HG02759 (cell line): Measurements from ENCODE around the gene SHOX.
"Not testable (repeated sequence)": the region's sequence is repeated elsewhere in the genome, so short reads cannot be mapped to it uniquely, and the experiment has no call there.

ENCODE experiments used
- ATAC-seq: cut with Tn5 transposase; IDR thresholded peaks from one replicate; pipeline ENCODE4 v1.9.1; 2021; ENCODE audit warnings: mild to moderate bottlenecking, moderate library complexity; ENCODE audit not compliant: unreplicated experiment

SHOX gene

DNA sequence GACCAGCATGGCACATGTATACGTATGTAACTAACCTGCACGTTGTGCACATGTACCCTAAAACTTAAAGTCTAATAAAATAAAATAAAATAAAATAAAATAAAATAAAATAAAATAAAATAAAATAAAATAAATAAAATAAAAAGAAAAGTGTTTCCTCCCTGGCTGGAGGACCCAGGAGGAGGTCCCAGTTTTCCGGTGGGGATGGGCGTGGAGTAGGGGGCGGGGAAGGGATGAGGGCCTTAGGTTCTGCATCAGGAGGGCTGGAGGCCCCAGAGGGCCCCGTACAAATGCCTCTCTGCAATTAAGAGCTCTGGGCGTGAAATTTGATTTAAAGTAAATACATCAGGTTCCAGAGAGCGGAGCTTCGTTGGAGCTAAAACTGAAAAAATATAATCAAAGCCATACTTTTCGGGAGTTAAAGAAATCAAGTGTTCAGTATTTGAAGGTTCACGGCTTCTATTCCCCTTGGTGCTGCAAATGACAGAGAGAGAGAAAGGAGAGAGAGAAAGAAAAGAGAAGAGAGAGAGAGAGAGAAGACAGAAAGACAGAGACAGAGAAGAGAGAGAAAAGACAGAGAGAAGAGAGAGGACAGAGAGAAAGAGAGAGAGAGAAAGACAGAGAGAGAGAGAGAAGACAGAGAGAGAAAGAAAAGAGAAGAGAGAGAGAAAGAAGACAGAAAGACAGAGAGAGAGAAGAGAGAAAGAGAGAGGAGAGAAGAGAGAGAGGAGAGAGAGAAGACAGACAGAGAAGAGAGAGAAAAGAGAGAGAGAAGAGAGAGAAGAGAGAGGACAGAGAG is 8.7 kb upstream of the SHOX start:
- ATAC-seq: no peak

DNA sequence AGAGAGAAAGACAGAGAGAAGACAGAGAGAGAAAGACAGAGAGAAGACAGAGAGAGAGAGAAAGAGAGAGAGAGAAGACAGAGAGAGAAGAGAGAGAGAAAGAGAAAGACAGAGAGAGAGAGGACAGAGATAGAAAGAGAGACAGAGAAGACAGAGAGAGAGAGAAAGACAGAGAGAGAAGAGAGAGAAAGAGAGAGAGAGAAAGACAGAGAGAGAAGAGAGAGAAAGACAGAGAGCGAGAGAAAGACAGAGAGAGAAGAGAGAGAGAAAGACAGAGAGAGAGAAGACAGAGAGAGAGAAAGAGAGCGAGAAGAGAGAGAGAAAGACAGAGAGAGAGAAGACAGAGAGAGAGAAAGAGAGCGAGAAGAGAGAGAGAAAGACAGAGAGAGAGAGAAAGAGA is 7.8 kb upstream of the SHOX start:
- ATAC-seq: not testable (repeated sequence)

DNA sequence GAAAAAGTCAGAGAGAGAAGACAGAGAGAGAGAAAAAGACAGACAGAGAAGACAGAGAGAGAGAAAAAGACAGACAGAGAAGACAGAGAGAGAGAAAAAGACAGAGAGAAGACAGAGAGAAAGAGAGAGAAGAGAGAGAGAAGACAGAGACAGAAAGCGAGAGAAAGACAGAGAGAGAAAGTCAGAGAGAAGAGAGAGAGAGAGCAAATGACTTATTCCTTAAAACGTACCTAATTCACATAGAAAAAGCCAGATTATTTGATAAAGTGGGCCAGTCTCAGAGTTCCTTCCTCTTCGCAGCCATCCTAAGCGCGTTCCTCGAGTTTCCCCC is 7.4 kb upstream of the SHOX start:
- ATAC-seq: no peak

DNA sequence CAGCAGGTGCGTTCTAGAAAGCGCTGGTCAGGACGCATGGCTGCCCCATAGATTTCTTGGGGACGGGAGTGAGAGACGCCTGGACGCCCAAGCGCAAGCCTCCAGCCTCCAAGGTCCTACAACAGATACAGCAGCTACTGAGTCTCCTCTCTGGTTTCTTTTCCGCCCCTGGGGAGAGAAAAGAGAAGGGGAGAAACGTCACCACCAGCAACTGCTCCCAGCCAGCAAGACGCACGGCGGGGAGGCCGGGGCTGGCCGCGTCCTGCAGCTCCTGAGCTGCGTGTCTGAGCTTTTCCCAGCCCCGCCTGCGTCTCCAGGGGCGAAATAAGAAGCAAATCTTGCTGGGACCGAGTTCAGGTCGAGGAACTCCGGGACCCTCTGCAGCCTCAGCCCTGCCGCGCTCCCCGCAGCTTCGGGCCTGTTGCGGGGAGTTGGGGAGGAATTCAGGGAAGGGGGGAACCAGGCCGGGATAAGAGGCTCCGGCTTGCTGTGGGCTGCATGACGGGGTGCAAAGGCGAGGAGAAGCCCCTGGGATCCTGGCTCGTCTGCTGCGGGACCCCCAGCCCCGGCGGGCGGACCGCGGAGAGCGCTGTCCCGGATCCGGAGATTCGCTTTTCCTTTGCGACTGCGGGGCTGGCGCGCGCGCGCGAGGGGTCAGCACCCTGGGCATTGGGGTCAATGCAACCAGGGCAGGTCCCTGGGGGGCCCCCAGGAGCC is 6.8 kb upstream of the SHOX start:
- ATAC-seq: no peak

DNA sequence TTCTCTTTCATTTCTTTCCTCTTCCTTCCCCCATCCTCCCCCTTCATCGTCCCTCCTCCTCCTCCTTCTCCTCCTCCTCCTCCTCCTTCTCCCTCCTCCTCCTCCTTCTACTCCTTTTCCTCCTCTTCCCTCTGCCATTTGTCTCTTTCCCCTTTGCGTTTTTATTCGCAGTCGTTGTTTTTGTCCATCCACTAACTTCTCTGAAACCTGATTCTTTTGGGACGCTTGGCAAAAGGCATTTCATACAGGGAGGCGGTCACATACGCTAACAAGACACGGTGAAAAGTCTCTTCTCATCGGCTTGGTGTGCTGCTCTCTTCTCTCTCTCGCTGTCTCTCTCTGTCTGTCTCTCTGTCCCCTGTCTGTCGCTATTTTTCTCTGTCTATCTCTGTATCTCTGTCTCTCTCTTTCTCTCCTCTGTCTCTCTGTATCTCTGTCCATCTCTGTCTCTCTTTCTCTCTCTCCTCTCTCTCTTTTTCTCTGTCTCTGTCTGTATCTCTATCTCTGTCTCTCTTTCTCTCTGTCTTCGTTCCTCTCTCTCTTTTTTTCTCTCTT is 5.4 kb upstream of the SHOX start:
- no peak for ATAC-seq

DNA sequence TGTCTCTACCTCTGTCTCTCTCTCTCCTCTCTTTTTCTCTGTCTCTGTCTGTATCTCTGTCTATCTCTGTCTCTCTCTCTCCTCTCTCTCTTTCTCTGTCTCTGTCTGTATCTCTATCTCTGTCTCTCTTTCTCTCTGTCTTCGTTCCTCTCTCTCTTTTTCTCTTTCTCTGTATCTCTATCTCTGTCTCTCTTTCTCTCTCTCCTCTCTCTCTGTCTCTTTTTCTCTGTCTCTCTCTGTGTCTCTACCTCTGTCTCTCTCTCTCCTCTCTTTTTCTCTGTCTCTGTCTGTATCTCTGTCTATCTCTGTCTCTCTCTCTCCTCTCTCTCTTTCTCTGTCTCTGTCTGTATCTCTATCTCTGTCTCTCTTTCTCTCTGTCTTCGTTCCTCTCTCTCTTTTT is 4.5 kb upstream of the SHOX start:
- ATAC-seq: not testable (repeated sequence)

DNA sequence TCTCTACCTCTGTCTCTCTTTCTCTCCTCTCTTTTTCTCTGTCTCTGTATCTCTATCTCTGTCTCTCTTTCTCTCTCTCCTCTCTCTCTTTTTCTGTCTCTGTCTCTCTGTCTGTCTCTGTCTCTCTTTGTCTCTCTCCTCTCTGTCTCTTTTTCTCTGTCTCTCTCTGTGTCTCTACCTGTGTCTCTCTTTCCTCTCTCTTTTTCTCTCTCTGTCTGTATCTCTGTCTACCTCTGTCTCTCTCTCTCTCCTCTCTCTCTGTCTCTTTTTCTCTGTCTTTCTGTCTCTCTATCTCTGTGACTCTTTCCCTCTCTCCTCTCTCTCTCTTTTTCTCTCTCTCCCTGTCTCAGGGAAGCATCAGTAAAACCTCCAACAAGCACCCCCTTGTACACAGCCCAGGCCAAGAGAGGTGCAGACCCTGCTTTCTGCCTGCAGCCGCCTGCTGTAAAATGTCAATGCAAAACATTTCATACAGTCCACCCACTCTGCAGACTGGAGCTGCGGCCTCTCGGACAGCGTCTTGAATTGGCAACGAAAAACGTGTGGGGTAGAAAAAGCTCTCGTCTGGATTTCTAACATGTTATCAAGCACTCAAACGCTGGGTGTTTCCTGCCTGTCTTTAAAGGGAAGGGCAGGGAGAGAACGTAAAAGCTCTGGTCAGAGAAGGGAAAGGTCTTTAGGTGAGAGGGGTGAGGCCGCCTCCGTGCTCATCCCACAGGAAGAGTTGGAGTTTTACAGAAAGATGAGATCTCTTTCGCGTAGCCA is 3.7 kb upstream of the SHOX start:
- ATAC-seq: no peak

DNA sequence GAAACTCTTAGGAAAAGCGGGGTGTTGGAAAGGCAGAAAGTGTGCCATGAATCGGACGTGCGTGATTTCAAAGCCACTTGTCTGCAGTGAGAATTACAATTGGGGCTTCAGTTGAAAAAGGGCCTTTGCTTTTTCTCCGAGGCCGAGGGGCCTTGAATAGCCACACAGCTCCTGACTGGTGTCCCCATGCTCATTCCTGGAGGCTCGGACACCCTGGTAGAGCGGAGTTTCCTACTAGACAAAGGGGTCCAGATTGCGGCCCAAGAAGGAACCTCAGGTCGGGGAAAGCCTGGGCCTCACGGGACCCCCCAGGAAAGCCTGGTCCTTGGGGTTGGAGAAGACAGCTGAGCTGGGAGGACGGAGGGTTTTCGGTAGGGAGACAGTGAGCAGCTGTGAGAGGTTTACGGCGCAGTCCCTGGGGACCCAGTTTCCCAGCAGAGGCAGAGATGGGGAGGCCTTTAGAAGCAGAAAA is 3.0 kb upstream of the SHOX start:
- no peak for ATAC-seq

DNA sequence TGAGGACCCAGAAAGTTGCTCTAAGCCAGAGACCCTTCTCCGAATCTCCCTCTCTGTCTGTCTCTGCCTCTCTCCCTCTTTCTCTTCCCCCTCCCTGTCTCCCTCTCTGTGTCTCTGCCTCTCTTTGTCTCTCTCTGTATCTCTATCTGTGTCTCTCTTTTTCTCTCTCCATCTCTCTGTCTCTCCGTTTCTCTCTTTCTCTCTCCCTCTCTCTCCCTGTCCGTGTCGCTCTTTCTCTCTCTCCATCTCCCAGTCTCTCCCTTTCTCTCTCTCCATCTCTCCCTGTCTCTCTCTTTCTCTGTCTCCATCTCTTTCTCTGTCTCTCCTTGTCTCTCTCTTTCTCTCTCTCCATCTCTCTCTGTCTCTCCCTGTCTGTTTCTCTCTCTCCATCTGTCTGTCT is 2.6 kb upstream of the SHOX start:
- ATAC-seq: no peak

DNA sequence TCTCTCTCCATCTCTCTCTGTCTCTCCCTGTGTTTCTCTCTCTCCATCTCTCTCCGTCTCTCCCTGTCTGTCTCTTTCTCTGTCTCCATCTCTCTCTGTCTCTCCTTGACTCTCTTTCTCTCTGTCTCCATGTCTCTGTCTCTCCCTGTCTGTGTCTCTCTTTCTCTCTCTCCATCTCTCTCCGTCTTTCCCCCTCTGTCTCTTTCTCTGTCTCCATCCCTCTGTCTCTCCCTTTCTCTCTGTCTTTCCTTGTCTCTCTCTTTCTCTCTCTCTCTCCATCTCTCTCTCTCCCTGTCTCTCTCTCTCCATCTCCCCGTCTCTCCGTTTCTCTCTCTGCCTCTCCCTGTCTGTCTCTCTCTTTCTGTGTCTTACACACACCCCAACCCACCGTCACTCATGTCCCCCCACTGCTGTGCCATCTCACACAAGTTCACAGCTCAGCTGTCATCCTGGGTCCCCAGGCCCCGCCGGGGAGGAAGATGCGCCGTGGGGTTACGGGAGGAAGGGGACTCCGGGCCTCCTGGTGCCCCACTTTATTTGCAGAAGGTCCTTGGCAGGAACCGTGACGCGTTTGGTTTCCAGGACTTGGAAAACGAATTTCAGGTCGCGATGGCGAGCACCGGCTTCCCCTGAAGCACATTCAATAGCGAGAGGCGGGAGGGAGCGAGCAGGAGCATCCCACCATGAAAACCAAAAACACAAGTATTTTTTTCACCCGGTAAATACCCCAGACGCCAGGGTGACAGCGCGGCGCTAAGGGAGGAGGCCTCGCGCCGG is 1.2 kb upstream of the SHOX start:
- ATAC-seq: no peak

DNA sequence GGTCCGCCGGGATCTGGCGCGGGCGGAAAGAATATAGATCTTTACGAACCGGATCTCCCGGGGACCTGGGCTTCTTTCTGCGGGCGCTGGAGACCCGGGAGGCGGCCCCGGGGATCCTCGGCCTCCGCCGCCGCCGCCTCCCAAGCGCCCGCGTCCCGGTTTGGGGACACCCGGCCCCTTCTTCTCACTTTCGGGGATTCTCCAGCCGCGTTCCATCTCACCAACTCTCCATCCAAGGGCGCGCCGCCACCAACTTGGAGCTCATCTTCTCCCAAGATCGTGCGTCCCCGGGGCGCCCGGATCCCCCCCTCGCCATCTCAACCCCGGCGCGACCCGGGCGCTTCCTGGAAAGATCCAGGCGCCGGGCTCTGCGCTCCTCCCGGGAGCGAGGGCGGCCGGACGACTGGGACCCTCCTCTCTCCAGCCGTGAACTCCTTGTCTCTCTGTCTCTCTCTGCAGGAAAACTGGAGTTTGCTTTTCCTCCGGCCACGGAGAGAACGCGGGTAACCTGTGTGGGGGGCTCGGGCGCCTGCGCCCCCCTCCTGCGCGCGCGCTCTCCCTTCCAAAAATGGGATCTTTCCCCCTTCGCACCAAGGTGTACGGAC is 482 bp upstream of the SHOX start:
- no peak for ATAC-seq

DNA sequence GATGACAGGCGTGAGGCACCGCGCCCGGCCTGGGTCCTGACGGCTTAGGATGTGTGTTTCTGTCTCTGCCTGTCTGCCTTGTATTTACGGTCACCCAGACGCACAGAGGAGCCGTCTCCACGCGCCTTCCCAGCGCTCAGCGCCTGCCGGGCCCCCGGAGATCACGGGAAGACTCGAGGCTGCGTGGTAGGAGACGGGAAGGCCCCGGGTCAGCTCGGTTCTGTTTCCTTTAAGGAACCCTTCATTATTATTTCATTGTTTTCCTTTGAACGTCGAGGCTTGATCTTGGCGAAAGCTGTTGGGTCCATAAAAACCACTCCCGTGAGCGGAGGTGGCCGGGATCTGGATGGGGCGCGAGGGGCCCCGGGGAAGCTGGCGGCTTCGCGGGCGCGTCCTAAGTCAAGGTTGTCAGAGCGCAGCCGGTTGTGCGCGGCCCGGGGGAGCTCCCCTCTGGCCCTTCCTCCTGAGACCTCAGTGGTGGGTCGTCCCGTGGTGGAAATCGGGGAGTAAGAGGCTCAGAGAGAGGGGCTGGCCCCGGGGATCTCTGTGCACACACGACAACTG is 1.3 kb downstream of the SHOX start:
- ATAC-seq: no peak

DNA sequence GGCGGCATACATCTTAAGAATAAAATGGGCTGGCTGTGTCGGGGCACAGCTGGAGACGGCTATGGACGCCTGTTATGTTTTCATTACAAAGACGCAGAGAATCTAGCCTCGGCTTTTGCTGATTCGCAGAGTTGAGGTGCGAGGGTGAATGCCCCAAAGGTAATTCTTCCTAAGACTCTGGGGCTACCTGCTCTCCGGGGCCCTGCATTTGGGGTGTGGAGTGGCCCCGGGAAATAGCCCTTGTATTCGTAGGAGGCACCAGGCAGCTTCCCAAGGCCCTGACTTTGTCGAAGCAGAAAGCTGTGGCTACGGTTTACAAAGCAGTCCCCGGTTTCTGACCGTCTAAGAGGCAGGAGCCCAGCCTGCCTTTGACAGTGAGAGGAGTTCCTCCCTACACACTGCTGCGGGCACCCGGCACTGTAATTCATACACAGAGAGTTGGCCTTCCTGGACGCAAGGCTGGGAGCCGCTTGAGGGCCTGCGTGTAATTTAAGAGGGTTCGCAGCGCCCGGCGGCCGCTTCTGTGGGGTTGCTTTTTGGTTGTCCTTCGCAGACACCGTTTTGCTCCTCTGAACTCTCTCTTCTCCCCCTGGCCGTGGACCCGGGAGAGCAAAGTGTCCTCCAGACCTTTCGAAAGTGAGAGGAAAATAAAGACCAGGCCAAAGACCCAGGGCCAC is 1.9 kb downstream of the SHOX start:
- ATAC-seq: no peak

DNA sequence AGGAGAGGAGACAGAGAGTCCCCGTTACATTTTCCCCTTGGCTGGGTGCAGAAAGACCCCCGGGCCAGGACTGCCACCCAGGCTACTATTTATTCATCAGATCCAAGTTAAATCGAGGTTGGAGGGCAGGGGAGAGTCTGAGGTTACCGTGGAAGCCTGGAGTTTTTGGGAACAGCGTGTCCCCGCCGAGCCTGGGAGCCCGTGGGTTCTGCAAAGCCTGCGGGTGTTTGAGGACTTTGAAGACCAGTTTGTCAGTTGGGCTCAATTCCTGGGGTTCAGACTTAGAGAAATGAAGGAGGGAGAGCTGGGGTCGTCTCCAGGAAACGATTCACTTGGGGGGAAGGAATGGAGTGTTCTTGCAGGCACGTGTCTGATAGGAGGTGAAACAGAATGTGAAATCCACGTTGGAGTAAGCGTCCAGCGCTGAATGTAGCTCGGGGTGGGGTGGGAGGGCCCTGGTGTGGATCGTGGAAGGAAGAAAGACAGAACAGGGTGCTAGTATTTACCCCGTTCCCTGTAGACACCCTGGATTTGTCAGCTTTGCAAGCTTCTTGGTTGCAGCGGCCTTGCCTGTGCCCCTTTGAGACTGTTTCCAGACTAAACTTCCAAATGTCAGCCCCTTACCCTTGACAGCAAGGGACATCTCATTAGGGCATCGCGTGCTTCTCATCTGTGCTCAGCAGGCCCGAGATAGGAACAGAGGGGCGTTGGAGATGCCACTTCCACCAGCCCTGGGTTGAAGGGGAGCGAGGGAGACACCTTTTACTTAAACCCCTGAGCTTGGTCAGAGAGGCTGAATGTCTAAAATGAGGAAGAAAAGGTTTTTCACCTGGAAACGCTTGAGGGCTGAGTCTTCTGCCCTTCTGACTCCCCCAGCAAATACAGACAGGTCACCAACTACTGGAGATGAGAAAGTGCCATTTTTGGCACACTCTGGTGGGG is 2.7 kb downstream of the SHOX start:
- no peak for ATAC-seq

DNA sequence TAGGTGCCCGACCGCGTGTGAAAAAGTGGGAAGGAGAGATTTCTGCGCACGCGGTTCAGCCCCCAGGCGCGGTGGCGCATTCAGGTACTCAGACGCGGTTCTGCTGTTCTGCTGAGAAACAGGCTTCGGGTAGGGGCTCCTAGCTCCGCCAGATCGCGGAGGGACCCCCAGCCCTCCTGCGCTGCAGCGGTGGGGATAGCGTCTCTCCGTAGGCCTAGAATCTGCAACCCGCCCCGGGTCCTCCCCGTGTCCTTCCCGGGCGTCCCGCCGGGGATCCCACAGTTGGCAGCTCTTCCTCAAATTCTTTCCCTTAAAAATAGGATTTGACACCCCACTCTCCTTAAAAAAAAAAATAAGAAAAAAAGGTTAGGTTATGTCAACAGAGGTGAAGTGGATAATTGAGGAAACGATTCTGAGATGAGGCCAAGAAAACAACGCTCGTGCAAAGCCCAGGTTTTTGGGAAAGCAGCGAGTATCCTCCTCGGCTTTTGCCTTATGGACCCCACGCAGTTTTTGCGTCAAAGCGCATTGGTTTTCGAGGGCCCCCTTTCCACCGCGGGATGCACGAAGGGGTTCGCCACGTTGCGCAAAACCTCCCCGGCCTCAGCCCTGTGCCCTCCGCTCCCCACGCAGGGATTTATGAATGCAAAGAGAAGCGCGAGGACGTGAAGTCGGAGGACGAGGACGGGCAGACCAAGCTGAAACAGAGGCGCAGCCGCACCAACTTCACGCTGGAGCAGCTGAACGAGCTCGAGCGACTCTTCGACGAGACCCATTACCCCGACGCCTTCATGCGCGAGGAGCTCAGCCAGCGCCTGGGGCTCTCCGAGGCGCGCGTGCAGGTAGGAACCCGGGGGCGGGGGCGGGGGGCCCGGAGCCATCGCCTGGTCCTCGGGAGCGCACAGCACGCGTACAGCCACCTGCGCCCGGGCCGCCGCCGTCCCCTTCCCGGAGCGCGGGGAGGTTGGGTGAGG is 3.7 kb downstream of the SHOX start:
- no peak for ATAC-seq

DNA sequence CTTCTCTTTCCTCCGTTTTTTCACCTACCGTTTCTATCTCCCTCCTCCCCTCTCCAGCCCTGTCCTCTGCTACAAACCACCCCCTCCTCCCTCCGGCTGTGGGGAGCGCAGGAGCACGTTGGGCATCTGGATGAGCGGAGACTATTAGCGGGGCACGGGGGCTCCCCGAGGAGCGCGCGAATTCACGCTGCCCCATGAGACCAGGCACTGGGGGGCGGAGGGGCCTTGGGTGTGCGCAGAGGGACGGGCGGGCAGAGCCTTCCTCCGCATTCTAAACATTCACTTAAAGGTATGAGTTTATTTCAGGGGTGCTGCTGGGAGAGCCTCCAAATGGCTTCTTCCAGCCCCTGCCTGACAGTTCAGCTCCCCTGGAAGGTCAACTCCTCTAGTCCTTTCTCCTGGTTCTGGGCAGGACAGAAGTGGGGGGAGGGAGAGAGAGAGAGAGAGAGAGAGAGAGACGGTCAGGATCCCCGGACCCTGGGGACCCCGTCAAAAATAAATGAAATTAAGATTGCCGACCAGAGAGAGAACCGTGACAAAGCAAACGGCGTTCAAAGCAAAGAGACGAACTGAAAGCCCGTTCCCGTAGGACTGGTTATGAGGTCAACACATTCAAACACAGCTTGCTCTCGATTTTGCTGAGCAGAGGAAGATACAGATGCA is 5.0 kb downstream of the SHOX start:
- no peak for ATAC-seq
